GM18498 (cell line): Measurements from ENCODE around the gene CADM1.

Experiments used
- ATAC-seq: cut with Tn5 transposase; IDR thresholded peaks from one replicate; pipeline ENCODE4 v1.9.1; 2021; ENCODE audit warnings: mild to moderate bottlenecking, moderate library complexity; ENCODE audit not compliant: unreplicated experiment

Gene CADM1

GRCh38 chr11:115290893-115291292 lies 213.3 kb downstream of the CADM1 start:
- ATAC-seq: no peak

GRCh38 chr11:115290479-115290878 lies 213.7 kb downstream of the CADM1 start:
- no peak for ATAC-seq

GRCh38 chr11:115287266-115287665 lies 216.9 kb downstream of the CADM1 start:
- ATAC-seq: no peak

- ATAC-seq: no peak
These were observed 217.6 kb downstream of the CADM1 start for GRCh38 chr11:115286614-115287013.

GRCh38 chr11:115284773-115285172 lies 219.4 kb downstream of the CADM1 start:
- no peak for ATAC-seq

- no peak for ATAC-seq
These were observed 221.3 kb downstream of the CADM1 start for GRCh38 chr11:115282923-115283322.

- ATAC-seq: no peak
These were observed 223.4 kb downstream of the CADM1 start for GRCh38 chr11:115280775-115281174.

GRCh38 chr11:115279813-115280761 lies 224.1 kb downstream of the CADM1 start:
- ATAC-seq: no peak

- no peak for ATAC-seq
These were observed 227.4 kb downstream of the CADM1 start for GRCh38 chr11:115276799-115277198.

- ATAC-seq: no peak
These were observed 228.0 kb downstream of the CADM1 start for GRCh38 chr11:115276191-115276590.

GRCh38 chr11:115275045-115275444 lies 229.2 kb downstream of the CADM1 start:
- no peak for ATAC-seq

GRCh38 chr11:115272925-115273324 lies 231.3 kb downstream of the CADM1 start:
- no peak for ATAC-seq

- no peak for ATAC-seq
These were observed 232.6 kb downstream of the CADM1 start for GRCh38 chr11:115271643-115272042.

GRCh38 chr11:115269191-115269950 lies 234.8 kb downstream of the CADM1 start:
- ATAC-seq: no peak

- ATAC-seq: no peak
These were observed 236.3 kb downstream of the CADM1 start for GRCh38 chr11:115267871-115268270.

GRCh38 chr11:115267238-115267781 lies 236.9 kb downstream of the CADM1 start:
- ATAC-seq: no peak

GRCh38 chr11:115266066-115266639 lies 238.1 kb downstream of the CADM1 start:
- ATAC-seq: no peak

- ATAC-seq: no peak
These were observed 240.2 kb downstream of the CADM1 start for GRCh38 chr11:115263799-115264656.

- no peak for ATAC-seq
These were observed 246.0 kb downstream of the CADM1 start for GRCh38 chr11:115258216-115258615.

- ATAC-seq: no peak
These were observed 246.5 kb downstream of the CADM1 start for GRCh38 chr11:115257678-115258077.
